Medulla oblongata (tissue), 1 donor: ENCODE measurements around the gene DLGAP1.

ENCODE experiments used
- DNase-seq: peaks from one replicate; pipeline ENCODE4 v3.0.0-alpha.2; 2015; ENCODE audit errors: extremely low spot score

Gene DLGAP1

DNA sequence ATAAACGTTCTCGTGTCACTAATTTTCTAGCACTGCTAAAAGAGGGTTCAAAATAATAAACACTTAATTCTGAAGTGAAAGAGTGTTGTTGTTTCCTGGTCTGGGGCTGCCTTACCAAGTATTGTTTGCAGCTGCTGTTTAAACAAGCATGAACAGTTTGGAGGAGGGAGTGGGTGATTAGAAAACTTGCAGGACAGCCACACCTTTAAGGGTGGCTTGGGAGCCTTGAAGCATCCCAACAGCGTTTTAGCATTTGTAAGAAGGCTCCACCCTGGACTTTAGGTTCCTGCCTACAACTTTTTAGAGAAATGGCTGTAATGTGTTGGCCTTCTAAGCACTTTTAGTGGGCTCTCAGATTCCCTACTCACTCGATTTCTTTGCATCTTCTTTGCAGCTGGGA, 633.6 kb downstream of the DLGAP1 start:
- DNase-seq = no peak

DNA sequence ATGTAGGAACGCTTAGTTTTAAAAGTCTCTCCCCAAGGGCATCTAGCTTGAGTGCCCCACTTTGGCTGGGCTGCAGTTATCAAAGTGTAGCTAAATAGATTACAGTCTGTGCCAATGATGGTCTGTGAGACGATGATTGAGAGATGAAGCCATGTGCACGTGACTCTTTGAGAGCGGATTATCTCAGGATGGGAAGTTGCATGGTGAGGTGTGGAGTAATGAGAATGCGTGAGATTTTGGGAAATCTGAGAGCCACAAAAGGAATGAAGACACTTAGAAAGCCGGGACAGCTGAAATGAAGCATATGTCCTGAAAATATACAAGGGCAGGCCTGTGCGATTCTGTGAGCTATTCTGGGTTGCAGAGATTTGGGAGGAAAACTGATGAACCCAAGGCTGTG, 635.1 kb downstream of the DLGAP1 start:
- no peak for DNase-seq

DNA sequence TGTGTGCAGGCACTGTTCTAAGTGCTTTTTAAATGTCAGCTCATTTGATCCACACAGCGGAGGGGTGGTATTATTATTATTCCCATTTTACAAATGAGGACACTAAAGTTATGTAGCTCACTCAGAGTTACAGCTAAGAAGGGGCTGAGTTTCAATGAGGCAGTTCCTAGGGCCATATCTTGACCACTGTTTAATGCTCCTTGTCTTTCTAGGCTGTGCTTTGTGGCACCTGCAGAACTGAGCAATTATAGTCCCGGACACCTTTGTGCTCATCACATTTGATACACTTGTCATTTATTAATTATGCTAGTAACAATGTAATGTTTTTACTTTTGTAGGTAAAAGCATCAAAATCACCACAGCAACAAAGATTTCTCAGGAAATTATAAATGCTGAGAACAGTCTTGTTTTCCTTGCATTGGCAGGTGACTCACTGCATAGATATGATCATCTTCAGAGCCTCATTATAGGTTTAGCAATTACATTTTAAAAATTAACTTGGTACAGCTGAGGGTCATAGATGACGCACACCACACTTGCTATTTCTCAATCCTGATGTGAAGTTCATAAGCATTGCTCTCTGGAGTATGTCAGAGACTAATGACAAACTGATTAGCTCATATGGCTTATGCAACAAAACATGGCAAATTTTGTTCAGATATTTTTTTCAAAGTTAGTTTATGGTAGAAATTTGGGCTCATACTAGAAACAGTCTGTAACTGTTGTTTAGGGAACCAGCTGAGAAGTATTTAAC, 638.3 kb downstream of the DLGAP1 start:
- no peak for DNase-seq

DNA sequence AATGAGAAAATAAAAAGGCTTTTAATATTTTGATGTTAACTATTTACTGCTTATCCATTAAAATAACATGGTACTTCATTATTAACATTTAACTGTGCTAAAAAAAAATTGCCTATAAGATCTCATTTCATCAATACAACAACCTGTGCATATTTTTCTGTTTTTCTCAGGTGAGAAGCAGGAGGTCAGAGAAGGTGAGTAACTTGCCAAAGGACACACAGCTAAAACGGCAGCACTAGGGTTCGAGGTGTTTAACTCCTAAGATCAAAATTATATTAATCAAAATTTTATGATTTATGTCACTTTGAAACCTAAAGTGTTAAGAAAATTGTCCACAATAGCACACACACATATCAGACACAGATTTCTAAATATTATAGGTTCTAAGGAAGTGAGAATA, 639.1 kb downstream of the DLGAP1 start:
- no peak for DNase-seq

DNA sequence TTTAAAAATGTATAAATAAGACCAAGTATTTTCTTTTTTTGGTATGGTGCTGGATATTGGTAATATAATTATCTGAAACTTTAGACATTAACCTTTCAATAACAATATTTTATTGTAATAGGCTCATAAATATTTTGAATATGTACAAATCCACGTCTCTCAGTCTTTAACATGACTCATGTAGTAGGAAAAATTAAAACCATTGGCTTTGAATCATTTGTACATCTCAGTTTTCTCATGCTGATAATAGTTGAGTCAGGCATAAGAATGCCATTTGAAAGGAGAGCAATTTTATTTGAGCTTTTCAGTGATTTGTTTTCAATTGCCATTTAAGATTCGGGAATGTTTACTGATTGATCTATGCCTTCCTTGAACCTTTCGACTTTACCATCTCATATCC, 640.3 kb downstream of the DLGAP1 start:
- no peak for DNase-seq

DNA sequence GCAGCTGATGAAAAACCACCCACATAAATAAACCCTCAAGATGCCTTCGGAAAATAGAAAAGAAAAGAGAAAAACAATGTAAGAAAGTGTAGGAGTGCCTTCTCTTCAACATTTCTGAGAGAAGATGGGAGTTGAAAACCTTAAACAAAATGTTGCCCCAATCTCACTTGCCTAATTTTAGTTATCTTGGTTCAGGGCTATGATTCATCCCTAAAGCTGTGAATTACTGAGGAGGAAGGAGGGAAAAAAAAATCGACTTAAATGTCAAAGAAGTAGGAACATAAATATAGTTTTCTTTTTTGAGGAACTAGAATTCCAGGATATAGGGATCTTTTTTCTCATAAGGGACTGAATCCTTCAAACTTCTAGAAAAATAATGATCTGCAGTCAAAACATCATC, 644.8 kb downstream of the DLGAP1 start:
- DNase-seq = no peak

DNA sequence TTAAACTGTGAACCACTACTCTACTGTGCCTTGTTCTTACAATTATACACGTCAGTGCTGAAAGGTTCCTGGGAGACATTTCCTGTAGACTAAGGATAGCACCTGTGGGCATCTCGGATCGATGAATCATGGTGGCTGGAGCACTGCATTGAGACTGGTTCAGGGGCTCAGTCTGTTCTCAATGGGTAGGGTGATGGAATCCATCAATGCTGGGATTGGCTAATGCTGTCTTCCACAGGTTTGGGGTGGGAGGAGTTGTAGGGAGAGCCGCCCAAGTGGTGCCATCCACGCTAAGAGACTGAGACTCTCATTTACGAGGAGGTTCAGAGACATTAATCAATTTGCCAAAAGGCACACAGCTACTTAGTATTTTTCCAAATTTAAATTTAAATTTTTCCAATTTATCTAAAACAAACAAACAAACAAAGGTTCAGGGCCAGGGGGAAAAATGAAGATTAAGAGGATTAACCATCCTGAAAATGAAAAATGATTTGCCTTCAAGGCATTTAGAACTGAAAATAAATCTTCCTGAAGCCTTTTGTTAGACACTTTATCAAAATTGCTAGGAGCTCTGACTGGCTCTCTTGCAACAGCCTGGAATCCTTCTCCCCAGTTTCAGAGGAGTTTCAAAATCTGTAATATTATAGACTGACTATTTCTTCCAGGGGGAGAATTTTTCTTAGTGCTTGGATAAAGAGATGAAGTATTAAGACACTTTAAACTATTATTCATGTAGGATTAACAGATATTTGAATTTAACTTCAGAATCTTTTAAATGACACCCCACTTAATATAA, 645.9 kb downstream of the DLGAP1 start:
- no peak for DNase-seq

DNA sequence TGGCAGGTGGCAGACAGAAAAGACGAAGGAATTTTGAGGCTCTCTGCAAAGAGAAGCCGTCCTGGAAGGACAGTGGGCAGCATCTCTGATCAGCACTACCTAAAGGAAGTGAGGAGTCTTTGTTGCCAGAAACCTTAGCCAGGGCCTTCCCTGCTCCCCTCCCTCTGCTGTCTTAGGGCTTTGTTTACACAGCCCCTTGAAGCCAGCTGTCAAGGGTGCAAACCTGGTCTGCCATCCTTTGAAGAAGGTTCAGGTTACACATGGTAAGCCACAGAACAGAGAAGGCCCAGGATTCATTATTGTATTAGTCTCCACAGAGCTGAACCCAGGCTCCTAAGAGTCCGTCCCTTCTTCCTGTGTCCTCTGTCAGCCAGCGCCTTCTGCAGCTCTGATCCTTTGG, 648.5 kb downstream of the DLGAP1 start:
- DNase-seq = no peak

DNA sequence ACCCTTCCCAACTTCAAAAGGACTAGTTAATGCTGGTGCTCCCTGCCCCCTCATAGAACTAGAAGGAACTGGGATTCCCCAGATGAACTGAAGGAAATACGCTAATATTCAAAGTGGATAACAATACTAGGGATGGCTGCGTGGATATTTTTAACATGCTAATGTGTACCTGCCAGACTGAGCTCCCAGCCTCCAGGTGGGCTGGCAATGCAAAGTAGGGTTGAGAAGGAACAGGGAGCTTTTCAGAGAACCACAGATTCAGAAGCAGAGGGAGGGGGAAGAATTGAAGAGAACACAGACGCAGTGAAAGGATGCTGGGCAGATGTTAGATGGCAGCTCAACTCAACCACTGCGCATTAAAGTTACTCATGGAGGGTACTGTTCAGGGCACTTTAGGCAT, 650.8 kb downstream of the DLGAP1 start:
- no peak for DNase-seq

DNA sequence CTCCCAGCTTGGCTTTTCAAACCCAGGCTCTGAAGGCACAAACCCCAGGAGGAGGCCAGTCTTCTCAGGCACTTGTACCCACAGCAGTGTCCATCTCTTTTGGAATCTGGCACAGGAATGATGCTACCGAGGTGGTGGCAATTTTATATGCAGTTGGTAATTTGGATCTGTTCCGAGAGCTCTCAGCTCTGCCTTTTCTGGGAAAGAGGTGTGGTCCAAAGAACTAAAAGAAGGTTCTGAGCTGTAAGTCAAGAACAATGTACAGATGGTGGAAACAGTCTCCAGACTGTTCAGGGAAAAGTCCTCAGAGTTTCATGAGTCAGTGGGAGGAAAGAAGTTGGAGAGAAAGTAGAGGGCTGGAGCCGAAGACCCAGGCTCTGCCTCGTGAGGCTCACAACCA, 651.8 kb downstream of the DLGAP1 start:
- no peak for DNase-seq

DNA sequence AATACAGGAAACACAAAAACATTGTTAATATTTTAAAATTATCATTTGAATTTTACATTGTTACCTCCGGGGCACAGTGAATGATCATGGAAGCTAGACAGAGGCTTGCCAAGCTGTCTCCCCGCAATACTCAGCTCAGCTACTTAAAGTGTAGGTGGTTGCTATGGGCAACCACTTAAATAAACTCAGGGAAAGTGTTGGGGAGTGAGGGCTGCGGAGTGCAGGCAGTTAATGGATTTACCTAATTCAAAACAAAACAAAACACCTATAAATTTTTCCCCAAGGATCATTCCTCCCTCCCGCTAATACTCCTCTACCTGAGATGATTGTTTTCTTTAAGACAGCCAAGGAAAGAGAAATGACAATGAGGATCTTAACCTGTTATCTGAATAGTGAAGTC, 655.6 kb downstream of the DLGAP1 start:
- no peak for DNase-seq

DNA sequence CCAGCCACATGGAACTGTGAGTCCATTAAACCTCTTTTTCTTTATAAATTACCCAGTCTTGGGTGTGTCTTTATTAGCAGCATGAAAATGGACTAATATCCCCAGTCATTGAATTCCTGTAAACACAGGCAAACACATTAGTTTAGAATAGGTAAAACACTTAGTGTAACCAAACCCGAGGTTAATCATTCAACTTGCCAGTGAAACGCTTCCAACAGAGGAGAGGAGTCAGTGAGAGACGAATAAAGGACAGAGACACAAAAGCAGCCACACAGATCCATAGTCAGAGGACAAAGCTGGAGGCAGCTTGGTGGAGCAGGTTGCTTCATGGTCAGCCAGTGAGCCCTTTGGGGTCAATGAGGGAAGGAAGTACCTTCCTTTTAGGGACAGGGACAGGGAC, 657.1 kb downstream of the DLGAP1 start:
- DNase-seq = no peak

DNA sequence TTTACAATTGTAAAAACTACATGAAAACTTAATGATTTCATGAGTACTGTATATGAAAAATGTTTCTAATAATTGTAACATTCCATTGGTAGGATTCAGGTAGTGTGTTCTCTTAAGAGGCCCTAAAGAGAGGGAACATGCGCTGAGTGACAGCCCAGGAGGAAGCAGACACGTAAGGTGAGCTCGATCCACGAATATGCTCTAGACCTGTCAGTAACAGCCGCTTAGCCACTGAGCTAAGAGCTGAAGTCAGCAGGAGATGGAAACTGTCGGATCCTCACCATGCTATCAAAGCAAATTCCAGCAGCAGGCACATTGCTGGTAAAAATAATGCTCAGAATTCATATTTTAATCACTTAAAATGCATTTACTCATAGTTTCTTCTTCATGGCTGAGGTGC, 658.7 kb downstream of the DLGAP1 start:
- no peak for DNase-seq

DNA sequence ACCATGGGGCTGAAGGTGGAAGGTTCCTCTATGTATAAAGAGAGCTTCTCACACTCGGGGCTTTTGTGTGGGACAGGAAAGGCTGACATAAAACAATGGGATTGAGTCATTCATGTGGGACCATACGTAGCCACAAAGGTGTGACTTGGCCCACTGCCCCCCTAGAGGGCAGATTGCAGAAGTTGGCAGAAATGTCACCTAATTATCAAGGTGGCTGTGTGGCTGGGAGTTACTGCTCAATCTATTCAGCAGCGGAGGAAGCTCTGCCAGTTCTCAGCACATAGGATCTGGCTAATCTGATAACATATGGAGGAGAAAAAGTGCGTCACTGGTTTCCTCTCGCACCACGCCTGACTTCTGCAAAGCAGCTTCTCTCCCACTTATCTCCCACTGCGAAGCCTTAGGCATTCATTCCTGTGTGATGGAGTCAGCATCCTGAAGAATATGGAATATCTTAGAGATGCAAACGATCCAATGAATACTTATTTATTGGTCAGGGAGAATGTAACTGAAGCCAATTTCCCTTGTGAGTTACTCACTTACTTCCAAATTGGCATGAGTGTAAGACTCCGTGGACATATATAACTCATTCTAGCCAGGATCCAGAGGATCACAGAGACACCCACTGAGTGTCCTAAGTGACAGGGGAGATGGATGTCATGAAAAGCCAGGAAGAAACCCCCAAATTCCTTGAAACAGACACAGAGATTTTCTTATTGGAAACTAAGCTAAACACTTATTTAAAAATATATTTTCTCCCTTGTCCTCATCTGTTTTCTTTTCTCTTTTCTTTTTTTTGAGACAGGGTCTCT, 660.4 kb downstream of the DLGAP1 start:
- no peak for DNase-seq

DNA sequence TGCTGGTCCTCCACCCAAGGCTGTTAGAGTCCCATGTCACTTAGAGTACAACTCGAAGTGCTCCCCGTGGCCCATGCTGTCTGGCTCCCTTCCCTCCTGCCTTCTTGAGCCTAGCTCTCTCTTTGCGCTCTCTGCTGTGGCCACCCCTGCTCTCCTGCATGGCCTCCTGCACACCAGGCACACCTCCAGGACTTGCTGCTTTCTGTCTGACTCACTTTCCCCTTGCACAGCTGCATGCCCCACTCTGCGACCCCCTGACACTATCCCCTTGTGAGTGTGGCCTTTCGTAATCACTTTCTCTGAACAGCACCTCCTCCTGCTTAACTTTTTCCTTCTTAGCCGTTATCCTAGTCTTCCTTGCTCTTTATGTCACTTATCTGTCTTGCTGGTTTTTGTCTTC, 661.6 kb downstream of the DLGAP1 start:
- no peak for DNase-seq

DNA sequence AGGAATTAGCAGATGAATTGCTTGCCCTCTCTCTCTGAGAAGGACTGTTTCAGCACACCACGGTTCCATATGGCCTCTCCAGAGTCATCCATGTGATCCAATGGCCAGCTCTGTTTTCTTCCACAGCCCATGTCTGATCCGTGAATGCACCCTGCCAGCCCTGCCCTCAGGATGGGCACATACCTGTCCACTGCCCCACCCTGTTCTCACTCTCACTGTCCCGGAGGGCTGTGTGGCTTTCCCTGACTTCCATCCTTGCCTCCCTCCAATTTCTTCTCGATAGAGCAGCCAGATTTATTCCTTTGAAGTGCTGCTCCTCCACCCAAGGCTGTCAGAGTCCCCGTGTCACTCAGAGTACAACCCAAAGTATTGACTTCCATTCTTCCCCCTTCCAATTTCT, 662.0 kb downstream of the DLGAP1 start:
- no peak for DNase-seq

DNA sequence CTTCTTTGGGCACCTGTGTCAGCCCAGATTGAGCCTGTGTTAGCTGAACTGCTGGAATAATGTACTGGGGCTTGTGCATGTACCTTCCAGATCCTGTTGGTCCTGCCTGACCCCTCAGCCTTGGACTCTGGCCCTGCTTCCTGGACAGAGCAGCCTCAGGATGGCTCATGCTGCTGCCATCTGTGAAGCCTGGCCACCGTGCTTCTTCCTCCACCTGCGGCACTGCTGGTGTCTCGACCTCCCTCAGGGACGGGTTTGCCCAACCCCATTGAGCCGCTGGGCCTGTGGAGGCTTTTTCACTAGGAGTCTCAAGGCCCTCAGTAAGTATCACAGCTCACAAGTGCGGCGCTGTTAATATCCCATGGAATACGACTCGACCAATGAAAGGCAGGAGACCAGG, 662.4 kb downstream of the DLGAP1 start:
- DNase-seq = no peak

DNA sequence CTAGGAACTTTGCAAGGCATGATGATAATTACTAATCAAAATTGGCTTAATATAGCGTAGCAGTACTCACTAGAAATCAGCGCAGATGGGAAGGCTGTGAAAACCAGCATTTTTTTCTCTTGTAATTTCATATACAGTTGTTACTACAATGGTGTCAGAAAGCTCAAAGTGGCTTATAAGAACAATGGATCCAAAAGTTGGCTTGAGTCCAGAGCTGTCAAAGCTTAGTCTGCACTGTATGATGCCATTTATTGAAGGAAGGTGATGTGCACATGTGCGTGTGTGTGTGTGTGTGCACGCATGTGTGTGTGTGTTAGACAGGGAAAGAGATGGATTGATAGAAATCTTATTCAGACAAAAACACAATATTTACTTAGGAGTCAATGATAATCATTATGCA, 663.9 kb downstream of the DLGAP1 start:
- DNase-seq = no peak

DNA sequence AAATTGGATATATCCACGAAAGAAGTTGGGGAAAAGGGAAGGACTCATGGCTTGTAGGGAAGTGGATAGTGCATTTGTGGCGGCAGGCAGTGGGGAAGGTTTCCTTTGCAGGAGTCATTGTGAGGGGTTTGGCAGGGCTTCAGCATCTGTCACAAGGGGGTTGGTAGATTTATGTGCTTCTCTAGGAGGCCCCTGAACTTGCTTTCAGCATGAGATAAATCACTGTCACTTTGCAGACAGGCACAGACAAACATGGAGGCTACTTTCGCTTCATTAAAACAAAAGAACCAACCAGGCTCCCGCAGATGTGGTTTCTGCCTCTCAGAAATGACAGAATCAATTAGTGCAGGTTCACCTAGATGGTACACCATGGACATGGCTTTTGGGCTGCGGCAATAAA, 664.4 kb downstream of the DLGAP1 start:
- DNase-seq = no peak

DNA sequence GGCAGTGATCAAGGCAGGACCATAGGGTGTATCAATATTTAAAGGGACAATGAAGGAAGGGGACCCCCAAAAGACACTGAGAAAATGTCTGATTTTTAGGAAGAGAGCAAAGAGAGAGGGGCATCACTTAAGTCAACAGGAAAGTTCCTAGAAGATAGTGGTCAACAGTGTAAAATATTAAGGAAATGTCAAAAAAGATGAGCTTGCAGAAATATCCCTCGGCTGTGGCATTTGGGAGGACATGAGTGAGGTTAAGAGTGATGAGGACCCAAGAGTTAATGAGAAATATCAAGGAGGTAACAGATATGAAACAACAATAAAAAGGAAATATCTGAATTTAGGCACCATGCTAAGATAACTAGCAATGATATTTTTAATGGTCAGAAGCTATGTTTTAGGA, 665.6 kb downstream of the DLGAP1 start:
- no peak for DNase-seq

DNA sequence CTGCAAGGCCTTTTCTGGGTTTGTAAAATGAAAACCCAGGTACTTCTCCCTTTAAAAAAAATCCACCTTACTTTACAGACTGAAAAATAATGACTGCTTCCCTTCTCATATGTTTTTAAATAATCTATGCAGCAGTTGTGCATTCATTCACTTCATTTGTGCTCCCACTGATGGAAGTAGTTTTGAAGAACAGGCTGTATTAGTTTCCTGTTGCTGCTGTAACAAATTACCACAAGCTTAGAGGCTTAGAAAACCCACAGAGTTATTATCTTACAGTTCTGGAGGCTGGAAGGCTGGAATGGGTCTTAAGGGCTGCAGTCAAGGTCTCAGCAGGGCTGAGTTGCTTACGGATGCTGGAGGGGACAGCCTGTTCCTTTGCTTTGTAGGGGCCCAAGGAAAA, 670.2 kb downstream of the DLGAP1 start:
- no peak for DNase-seq

DNA sequence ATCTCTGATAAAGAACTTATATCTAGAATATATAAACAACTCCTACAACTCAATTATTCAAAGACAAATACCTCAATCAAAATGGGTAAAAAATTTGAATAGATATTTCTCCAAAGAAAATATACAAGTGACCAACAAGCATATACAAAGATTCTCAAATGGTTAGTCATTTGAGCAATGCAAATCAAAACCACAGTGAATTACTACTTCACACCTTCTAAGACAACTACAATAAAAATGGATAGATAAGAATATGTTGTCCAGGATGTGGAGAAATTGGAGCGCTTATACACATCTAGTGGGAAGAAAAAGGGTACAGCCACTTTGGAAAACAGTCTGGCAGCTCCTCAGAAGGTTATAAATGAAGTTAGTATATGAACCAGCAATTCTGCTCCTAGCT, 672.2 kb downstream of the DLGAP1 start:
- no peak for DNase-seq

DNA sequence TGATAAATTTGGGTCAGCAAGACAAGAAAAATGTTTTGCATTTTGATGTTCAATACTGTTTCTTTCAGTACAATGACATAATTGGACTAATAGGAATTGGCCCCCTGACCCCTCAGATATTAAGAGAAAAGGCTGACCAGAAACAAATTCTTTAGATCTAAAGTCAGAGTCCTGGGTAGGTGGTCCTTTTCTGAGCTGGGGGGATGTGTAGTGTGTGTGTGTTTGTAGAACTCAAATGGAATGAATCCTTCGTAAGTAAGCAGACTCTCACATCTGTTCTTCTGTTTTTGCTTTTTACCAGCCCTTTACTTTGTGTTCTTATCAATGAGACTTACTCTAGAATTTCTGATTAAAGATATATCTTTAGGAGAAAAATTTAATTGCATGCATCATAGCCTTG, 677.4 kb downstream of the DLGAP1 start:
- DNase-seq = no peak
